ENCODE results near the gene MERTK. TPM values are rescaled to one million over a fixed set of nuclear protein-coding genes. Genes with fewer than 3 reads are reported as not detected.

MERTK gene
- total and polyA plus RNA-seq, 2 of the 8 experiments (the other 6 are each of a cell fraction or from before 2014, with no cell fraction given), result 6.5 to 7.0 TPM

DNA sequence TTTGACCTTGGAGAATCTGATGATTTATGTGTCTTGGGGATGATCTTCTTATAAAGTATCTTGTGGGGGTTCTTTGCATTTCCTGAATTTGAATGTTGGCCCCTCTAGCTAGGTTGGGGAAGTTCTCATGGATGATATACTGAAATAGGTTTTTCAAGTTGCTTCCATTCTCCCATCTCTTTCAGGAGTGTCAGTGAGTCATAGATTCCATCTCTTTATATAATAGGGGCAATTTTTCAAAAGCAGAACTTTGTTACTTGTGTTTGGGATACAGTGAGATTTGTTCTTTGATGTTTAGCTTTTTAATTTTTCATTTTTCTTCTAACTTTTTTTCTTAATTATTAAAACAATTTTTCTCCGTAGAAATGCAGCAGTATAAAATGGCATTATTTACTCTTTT lies 176.1 kb downstream of the MERTK start:
- Histone ChIP-seq H3K27me3 (replicated peaks in 1 of 4; ENCODE audit: control insufficient read depth in 3 of 4, extremely low read depth in 1 of 4, insufficient read depth in 3 of 4, low read length in 3 of 4) (no peaks in the 10 kb centered on the region), H3K18ac (ENCODE audit: extremely low read depth, low read length) (no peak overlapping the region), H3K4me2 (ENCODE audit: insufficient read depth in 1 of 2, low read depth in 2 of 2, low read length in 2 of 2) (no peak overlapping the region), H4K20me1 (replicated peaks in 1 of 2; ENCODE audit: control insufficient read depth in 1 of 2, insufficient read depth in 2 of 2, low read length in 2 of 2) (no peaks in the 10 kb centered on the region), H2BK5ac (ENCODE audit: low read depth, low read length) (no peak overlapping the region), H3K23ac (ENCODE audit: insufficient read length) (no peak overlapping the region), H3K23me2 (ENCODE audit: low read depth, low read length) (no peaks in the 10 kb centered on the region), H2BK20ac (ENCODE audit: low read length) (no peak overlapping the region), H3K79me2 (ENCODE audit: control insufficient read depth in 1 of 2, insufficient read depth in 2 of 2, low read length in 2 of 2) (no peaks in the 10 kb centered on the region), H3K9ac (replicated peaks in 1 of 4; ENCODE audit: extremely low read depth in 1 of 4, low read depth in 3 of 4, low read length in 3 of 4) (no peak overlapping the region), H4K5ac (ENCODE audit: insufficient read length, low read depth, low read length) (no peak overlapping the region), H2AK5ac (ENCODE audit: low read depth, low read length) (no peak overlapping the region), H3K4ac (replicated peaks; ENCODE audit: insufficient read length, low read depth, low read length) (no peak overlapping the region), H3K4me1 (replicated peaks in 1 of 4; ENCODE audit: control insufficient read depth in 3 of 4, insufficient read depth in 4 of 4, low read length in 3 of 4) (no peaks in the 10 kb centered on the region; a peak in 1 of 7 replicates), H3K9me3 (ENCODE audit: insufficient read depth in 2 of 2, low read depth in 1 of 2, low read length in 1 of 2) (no peaks in the 10 kb centered on the region), H3K14ac (ENCODE audit: insufficient read length) (no peak overlapping the region), H2AFZ (ENCODE audit: low read length) (no peak overlapping the region), H4K91ac (replicated peaks; ENCODE audit: insufficient read length, low read length) (no peak overlapping the region), H3K56ac (replicated peaks; ENCODE audit: insufficient read length, low read depth, low read length) (no peak overlapping the region), H2BK15ac (ENCODE audit: low read length) (no peak overlapping the region), H3K27ac (ENCODE audit: low read depth, low read length) (no peak overlapping the region), H3K36me3 (ENCODE audit: control insufficient read depth in 2 of 4, insufficient read depth in 4 of 4, low read length in 3 of 4) (no peaks in the 10 kb centered on the region; a peak in 1 of 8 replicates), H2BK120ac (replicated peaks; ENCODE audit: low read depth, low read length) (no peak overlapping the region), H3K4me3 (ENCODE audit: extremely low read depth in 1 of 4, insufficient read depth in 2 of 4, low read depth in 3 of 4, low read length in 4 of 4) (no peak overlapping the region), H2BK12ac (ENCODE audit: low read depth, low read length) (no peak overlapping the region), H4K8ac (ENCODE audit: extremely low read depth, insufficient read depth, low read length) (no peak overlapping the region), H3K79me1 (ENCODE audit: low read depth, low read length) (no peaks in the 10 kb centered on the region)
- WGBS, 2 experiments (ENCODE audit: extremely low coverage in 1 of 2, insufficient coverage in 1 of 2, insufficient read length in 1 of 2, insufficient replicate concordance in 2 of 2, low coverage in 1 of 2, low lambda C conversion rate in 2 of 2, missing lambda C conversion rate in 1 of 2), result 83% methylated on average over 1 of the region's 1 CpG; no CpG with 5 or more reads in 1 of the 2 experiments
- POLR2A ChIA-PET (ENCODE audit: partially characterized antibody), result no interaction called here
- no peak for FAIRE-seq
- DNase-seq (ENCODE audit: low read depth in 1 of 2, low spot score in 2 of 2), result no peak
- CTCF ChIA-PET (ENCODE audit: partially characterized antibody), result no interaction called here
- TF ChIP-seq ASH2L (IDR thresholded peaks at IDR 0.05; ENCODE audit: low read length), result no peak
- no peak for TF ChIP-seq EZH2 (IDR thresholded peaks at IDR 0.05; ENCODE audit: low read depth, low read length, severe bottlenecking)
- no peak for TF ChIP-seq CBX8 (IDR thresholded peaks at IDR 0.05; ENCODE audit: borderline replicate concordance, low read depth, low read length)
- TF ChIP-seq KDM1A (IDR thresholded peaks at IDR 0.05; ENCODE audit: borderline replicate concordance, low read length), result no peak
- no peak for TF ChIP-seq EGR1 (IDR thresholded peaks at IDR 0.05; ENCODE audit: borderline replicate concordance, low read depth, low read length)
- no peak for TF ChIP-seq KDM5A (IDR thresholded peaks at IDR 0.05; ENCODE audit: low read length)

All from H1 (cell line).